Nephron (organoid): Measurements from ENCODE around the gene MYOM1.
A peak's percentile ranks its signal among the peaks of the same experiment; 100 is the strongest.

Source experiments
- H3K27ac Mint-ChIP-seq, 3 experiments: 2 replicates each; pipeline ENCODE4 v1.8.0; 2020; ENCODE audit warnings: mixed read lengths in 3 of 3, mild to moderate bottlenecking in 2 of 3, moderate library complexity in 1 of 3
- H3K27me3 Mint-ChIP-seq: 2 replicates; pipeline ENCODE4 v1.8.0; 2021; ENCODE audit warnings: low read depth, mild to moderate bottlenecking, moderate library complexity, mixed read lengths
- H3K36me3 Mint-ChIP-seq: 2 replicates; pipeline ENCODE4 v1.8.0; 2020; ENCODE audit warnings: low read depth, mixed read lengths
- H3K4me1 Mint-ChIP-seq: 2 replicates; pipeline ENCODE4 v1.8.0; 2020; ENCODE audit warnings: mixed read lengths
- H3K4me3 Mint-ChIP-seq, 3 experiments: 2 replicates each; pipeline ENCODE4 v1.8.0; 2020; ENCODE audit warnings: mild to moderate bottlenecking in 3 of 3, mixed read lengths in 3 of 3, moderate library complexity in 2 of 3
- H3K9me3 Mint-ChIP-seq: 2 replicates; pipeline ENCODE4 v1.8.0; 2020; ENCODE audit warnings: mixed read lengths
- TF ChIP-seq, protein P1 (sequence below), 3 experiments: fragments of 200-600 bp; sonication (generic); IDR thresholded peaks; one replicate each; pipeline ENCODE4 v1.5.0; 2021; ENCODE audit warnings: antibody characterized with exemption in 3 of 3; ENCODE audit not compliant: unreplicated experiment in 3 of 3

Gene MYOM1

GRCh38 chr18:3085612-3086011 lies 134.2 kb downstream of the MYOM1 start:
- H3K36me3 Mint-ChIP-seq: no peaks in the 10 kb centered on the region
- TF ChIP-seq, protein P1, sequence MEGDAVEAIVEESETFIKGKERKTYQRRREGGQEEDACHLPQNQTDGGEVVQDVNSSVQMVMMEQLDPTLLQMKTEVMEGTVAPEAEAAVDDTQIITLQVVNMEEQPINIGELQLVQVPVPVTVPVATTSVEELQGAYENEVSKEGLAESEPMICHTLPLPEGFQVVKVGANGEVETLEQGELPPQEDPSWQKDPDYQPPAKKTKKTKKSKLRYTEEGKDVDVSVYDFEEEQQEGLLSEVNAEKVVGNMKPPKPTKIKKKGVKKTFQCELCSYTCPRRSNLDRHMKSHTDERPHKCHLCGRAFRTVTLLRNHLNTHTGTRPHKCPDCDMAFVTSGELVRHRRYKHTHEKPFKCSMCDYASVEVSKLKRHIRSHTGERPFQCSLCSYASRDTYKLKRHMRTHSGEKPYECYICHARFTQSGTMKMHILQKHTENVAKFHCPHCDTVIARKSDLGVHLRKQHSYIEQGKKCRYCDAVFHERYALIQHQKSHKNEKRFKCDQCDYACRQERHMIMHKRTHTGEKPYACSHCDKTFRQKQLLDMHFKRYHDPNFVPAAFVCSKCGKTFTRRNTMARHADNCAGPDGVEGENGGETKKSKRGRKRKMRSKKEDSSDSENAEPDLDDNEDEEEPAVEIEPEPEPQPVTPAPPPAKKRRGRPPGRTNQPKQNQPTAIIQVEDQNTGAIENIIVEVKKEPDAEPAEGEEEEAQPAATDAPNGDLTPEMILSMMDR (IDR thresholded peaks at IDR 0.05; ENCODE audit: unreplicated experiment in 3 of 3): no peak
- H3K27ac Mint-ChIP-seq: peak overlapping the region; percentile 61 to 97 (median 96)
- no peaks in the 10 kb centered on the region for H3K9me3 Mint-ChIP-seq
- H3K4me1 Mint-ChIP-seq: peaks cover 69% of the 10 kb centered on the region
- H3K4me3 Mint-ChIP-seq: no peak overlapping the region
- no peaks in the 10 kb centered on the region for H3K27me3 Mint-ChIP-seq

DNA sequence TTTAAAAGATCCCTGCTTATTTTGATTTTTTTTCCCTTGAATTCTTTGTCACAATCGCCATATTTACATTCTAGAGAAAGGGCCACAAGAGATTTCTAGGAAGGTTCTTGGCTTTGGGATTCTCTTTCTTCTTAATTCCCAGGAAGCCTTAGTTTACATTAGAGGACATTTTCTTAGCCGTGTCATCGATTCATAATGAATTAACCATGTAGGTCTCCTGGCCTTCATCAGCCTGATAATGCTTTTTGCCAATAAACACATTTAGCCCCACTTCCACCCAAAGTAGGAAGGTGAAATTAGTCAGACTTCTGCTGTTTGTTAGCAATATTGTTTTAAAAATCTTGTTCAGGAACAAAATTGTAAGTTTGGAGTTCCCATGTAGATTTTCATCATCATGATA lies 135.6 kb downstream of the MYOM1 start:
- Mint-ChIP-seq H3K27ac (peak overlapping the region; percentile 94 to 97 (median 96)), H3K9me3 (no peaks in the 10 kb centered on the region), H3K27me3 (no peaks in the 10 kb centered on the region), H3K4me3 (peak overlapping the region in 1 of 3 experiments; percentile 50), H3K4me1 (peaks cover 72% of the 10 kb centered on the region), H3K36me3 (no peaks in the 10 kb centered on the region)
- TF ChIP-seq, protein P1 (IDR thresholded peaks at IDR 0.05; ENCODE audit: unreplicated experiment in 3 of 3): no peak

GRCh38 chr18:3083766-3084165 lies 136.0 kb downstream of the MYOM1 start:
- H3K36me3 Mint-ChIP-seq: no peaks in the 10 kb centered on the region
- peak overlapping the region; percentile 94 to 97 (median 96) for H3K27ac Mint-ChIP-seq

GRCh38 chr18:3081584-3081991 lies 138.2 kb downstream of the MYOM1 start:
- TF ChIP-seq, protein P1 (IDR thresholded peaks at IDR 0.05; ENCODE audit: unreplicated experiment in 3 of 3): no peak
- Mint-ChIP-seq H3K36me3 (no peaks in the 10 kb centered on the region), H3K4me3 (no peak overlapping the region), H3K27ac (peak overlapping the region; percentile 97 to 99 (median 97)), H3K4me1 (peaks cover 66% of the 10 kb centered on the region), H3K27me3 (no peaks in the 10 kb centered on the region), H3K9me3 (no peaks in the 10 kb centered on the region)

More at GRCh38 chr18:3083766-3084165, 136.0 kb downstream of the MYOM1 start:
- Mint-ChIP-seq H3K4me3 (no peak overlapping the region), H3K27me3 (no peaks in the 10 kb centered on the region), H3K4me1 (peaks cover 71% of the 10 kb centered on the region), H3K9me3 (no peaks in the 10 kb centered on the region)
- TF ChIP-seq, protein P1 (IDR thresholded peaks at IDR 0.05; ENCODE audit: unreplicated experiment in 3 of 3): no peak

DNA sequence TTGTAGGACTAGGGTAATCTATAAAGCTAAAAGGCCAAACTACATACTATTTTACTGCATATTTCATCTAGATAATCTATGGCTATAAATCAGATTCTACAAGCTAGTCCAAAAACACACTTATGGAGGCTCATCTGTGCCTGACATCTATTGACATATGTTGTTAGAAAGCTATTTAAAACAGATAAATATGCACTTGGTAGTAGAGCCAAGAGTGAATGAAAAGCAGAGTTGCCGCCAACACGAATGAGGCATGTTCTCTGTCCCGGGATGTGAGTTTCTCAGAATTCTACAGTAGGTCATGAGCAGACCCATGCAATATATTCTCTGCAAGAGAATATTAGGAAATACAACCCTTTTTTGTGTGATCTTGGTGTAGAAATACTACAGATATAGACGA lies 140.1 kb downstream of the MYOM1 start:
- no peak overlapping the region for H3K4me3 Mint-ChIP-seq
- no peaks in the 10 kb centered on the region for H3K27me3 Mint-ChIP-seq
- H3K27ac Mint-ChIP-seq: peak overlapping the region; percentile 78 to 92 (median 88)
- TF ChIP-seq, protein P1 (IDR thresholded peaks at IDR 0.05; ENCODE audit: unreplicated experiment in 3 of 3): no peak
- H3K9me3 Mint-ChIP-seq: no peaks in the 10 kb centered on the region
- peaks cover 58% of the 10 kb centered on the region for H3K4me1 Mint-ChIP-seq
- no peaks in the 10 kb centered on the region for H3K36me3 Mint-ChIP-seq

DNA sequence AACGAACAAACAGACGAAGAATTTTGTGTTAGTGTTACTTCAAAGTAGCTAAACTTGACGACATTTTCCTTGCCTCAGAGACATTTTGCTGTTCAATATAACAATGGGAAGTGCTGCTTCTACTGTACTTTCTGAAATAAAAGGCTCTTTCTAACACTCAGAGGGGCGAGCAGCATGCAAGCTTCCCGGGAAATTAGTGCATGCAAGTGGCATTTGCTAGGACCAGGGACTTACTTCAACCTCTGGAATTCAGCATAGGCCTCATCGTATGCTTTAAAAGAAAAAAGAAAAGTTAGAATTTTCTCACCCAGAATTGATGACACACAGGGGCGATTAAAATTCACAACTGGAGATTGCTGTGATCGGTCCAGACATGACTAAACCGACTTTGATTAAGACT lies 144.3 kb downstream of the MYOM1 start:
- Mint-ChIP-seq H3K9me3 (no peaks in the 10 kb centered on the region), H3K27me3 (no peaks in the 10 kb centered on the region), H3K4me1 (peaks cover 37% of the 10 kb centered on the region), H3K36me3 (no peaks in the 10 kb centered on the region), H3K4me3 (no peak overlapping the region), H3K27ac (peak overlapping the region; percentile 74 to 90 (median 78))
- TF ChIP-seq, protein P1 (IDR thresholded peaks at IDR 0.05; ENCODE audit: unreplicated experiment in 3 of 3): no peak
